Measurements from ENCODE around the gene ATP9A.

The ATP9A gene

GRCh38 chr20:51610761-51611624, 157.2 kb downstream of the ATP9A start:
- Histone ChIP-seq H3K27ac (replicated peaks) (no peak overlapping the region), H3K4me3 (replicated peaks; ENCODE audit: insufficient read depth, low read length) (no peak overlapping the region), H3K27me3 (ENCODE audit: insufficient read depth, poor library complexity, severe bottlenecking) (peaks cover 15% of the 10 kb centered on the region)
- DNase-seq (ENCODE audit: low read depth in 1 of 2, low spot score in 1 of 2), result no peak
- TF ChIP-seq, protein P1, sequence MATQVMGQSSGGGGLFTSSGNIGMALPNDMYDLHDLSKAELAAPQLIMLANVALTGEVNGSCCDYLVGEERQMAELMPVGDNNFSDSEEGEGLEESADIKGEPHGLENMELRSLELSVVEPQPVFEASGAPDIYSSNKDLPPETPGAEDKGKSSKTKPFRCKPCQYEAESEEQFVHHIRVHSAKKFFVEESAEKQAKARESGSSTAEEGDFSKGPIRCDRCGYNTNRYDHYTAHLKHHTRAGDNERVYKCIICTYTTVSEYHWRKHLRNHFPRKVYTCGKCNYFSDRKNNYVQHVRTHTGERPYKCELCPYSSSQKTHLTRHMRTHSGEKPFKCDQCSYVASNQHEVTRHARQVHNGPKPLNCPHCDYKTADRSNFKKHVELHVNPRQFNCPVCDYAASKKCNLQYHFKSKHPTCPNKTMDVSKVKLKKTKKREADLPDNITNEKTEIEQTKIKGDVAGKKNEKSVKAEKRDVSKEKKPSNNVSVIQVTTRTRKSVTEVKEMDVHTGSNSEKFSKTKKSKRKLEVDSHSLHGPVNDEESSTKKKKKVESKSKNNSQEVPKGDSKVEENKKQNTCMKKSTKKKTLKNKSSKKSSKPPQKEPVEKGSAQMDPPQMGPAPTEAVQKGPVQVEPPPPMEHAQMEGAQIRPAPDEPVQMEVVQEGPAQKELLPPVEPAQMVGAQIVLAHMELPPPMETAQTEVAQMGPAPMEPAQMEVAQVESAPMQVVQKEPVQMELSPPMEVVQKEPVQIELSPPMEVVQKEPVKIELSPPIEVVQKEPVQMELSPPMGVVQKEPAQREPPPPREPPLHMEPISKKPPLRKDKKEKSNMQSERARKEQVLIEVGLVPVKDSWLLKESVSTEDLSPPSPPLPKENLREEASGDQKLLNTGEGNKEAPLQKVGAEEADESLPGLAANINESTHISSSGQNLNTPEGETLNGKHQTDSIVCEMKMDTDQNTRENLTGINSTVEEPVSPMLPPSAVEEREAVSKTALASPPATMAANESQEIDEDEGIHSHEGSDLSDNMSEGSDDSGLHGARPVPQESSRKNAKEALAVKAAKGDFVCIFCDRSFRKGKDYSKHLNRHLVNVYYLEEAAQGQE (IDR thresholded peaks at IDR 0.05; ENCODE audit: insufficient replicate concordance, low read depth), result peak; percentile 83
- TF ChIP-seq SPI1 (IDR thresholded peaks at IDR 0.05; ENCODE audit: borderline replicate concordance, low read depth) (no peak), POLR2AphosphoS5 (IDR thresholded peaks at IDR 0.05; ENCODE audit: low read depth) (no peak), GABPA (IDR thresholded peaks at IDR 0.05; ENCODE audit: low read depth) (no peak), CTCF (IDR thresholded peaks at IDR 0.05; ENCODE audit: insufficient read depth, low read length) (no peak)

GRCh38 chr20:51610111-51610510, 158.1 kb downstream of the ATP9A start:
- H3K4me3 ChIP-seq (replicated peaks; ENCODE audit: insufficient read depth, low read length), result no peak overlapping the region
- no peak for DNase-seq (ENCODE audit: low read depth in 1 of 2, low spot score in 1 of 2)
- peaks cover 15% of the 10 kb centered on the region for H3K27me3 ChIP-seq (ENCODE audit: insufficient read depth, poor library complexity, severe bottlenecking)
- H3K27ac ChIP-seq (replicated peaks), result no peak overlapping the region
- TF ChIP-seq, protein P1 (IDR thresholded peaks at IDR 0.05; ENCODE audit: insufficient replicate concordance, low read depth), result no peak
- TF ChIP-seq POLR2AphosphoS5 (IDR thresholded peaks at IDR 0.05; ENCODE audit: low read depth) (no peak), GABPA (IDR thresholded peaks at IDR 0.05; ENCODE audit: low read depth) (no peak), CTCF (IDR thresholded peaks at IDR 0.05; ENCODE audit: insufficient read depth, low read length) (no peak), SPI1 (IDR thresholded peaks at IDR 0.05; ENCODE audit: borderline replicate concordance, low read depth) (no peak)

DNA sequence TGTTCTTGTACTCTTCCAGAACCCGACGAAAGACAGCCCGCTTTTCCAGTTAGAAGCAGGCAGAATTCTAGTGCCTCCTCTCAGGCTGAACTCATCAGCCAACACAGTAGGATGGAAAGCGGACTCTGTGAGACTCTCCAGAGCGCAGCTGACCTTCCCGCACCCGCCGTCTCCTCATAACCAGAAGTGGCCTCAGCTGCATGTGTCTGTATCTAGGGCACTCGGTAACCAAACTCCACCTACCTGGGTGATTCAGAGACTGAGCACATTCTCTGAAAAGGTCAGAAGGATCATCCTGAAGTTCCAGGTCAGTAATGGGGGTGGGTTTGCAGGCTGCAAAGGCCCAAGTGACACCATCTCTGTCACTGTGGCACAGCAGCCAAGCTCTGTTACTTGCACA, 158.9 kb downstream of the ATP9A start:
- Histone ChIP-seq H3K27me3 (ENCODE audit: insufficient read depth, poor library complexity, severe bottlenecking) (peaks cover 15% of the 10 kb centered on the region), H3K4me3 (replicated peaks; ENCODE audit: insufficient read depth, low read length) (no peak overlapping the region), H3K27ac (replicated peaks) (no peak overlapping the region)
- DNase-seq (ENCODE audit: low read depth in 1 of 2, low spot score in 1 of 2), result no peak
- TF ChIP-seq CTCF (IDR thresholded peaks at IDR 0.05; ENCODE audit: insufficient read depth, low read length), result no peak
- TF ChIP-seq GABPA (IDR thresholded peaks at IDR 0.05; ENCODE audit: low read depth), result no peak
- TF ChIP-seq SPI1 (IDR thresholded peaks at IDR 0.05; ENCODE audit: borderline replicate concordance, low read depth), result no peak
- no peak for TF ChIP-seq POLR2AphosphoS5 (IDR thresholded peaks at IDR 0.05; ENCODE audit: low read depth)
- TF ChIP-seq, protein P1 (IDR thresholded peaks at IDR 0.05; ENCODE audit: insufficient replicate concordance, low read depth), result no peak

All from HL-60 (cell line).